Cardiac muscle cell (in vitro differentiated cells and primary cell): ENCODE measurements around the gene SLC39A5. TPM values are rescaled to one million over a fixed set of nuclear protein-coding genes. Genes with fewer than 3 reads are reported as not detected.
"Not testable (repeated sequence)": the region's sequence is repeated elsewhere in the genome, so short reads cannot be mapped to it uniquely, and the experiment has no call there.

Experiments
- DNase-seq, 2 donors: peaks; one replicate each; pipeline versions ENCODE4 v3.0.0 to v3.0.0-alpha.2; 2010 to 2017; ENCODE audit warnings: low read depth in 1 of 2, low spot score in 1 of 2
- H3K27ac ChIP-seq: fragments of 200-600 bp; sonication (generic); 2 replicates; pipeline ENCODE4 v1.5.1; 2016
- H3K27me3 ChIP-seq: fragments of 200-600 bp; sonication (generic); 2 replicates; pipeline ENCODE4 v1.6.0; 2016; ENCODE audit warnings: control low read depth
- H3K36me3 ChIP-seq: fragments of 200-600 bp; sonication (generic); 2 replicates; pipeline ENCODE4 v1.5.1; 2016; ENCODE audit warnings: control low read depth
- H3K4me1 ChIP-seq: fragments of 200-600 bp; sonication (generic); 2 replicates; pipeline ENCODE4 v1.8.1; 2017; ENCODE audit warnings: low read depth, mild to moderate bottlenecking, mixed run types
- H3K4me3 ChIP-seq: fragments of 200-600 bp; sonication (generic); 2 replicates; pipeline ENCODE4 v1.5.1; 2016; ENCODE audit warnings: mild to moderate bottlenecking
- H3K9me3 ChIP-seq: fragments of 200-600 bp; sonication (generic); 2 replicates; pipeline ENCODE4 v1.5.1; 2017; ENCODE audit warnings: low read depth, mild to moderate bottlenecking, control low read depth
- polyA plus RNA-seq: library from polyadenylated mRNA; unstranded; fragments of >200 nt; fragmentation: Nextera tagmentation; extraction: Ambion mirVana; gene quantifications from 2 replicates; pipeline ENCODE4 v1.2.1, GENCODE V29; 2016
- total RNA-seq: library from RNA; depleted of rRNA; stranded (reverse); fragments of >200 nt; gene quantifications from 2 replicates; pipeline ENCODE4 v1.2.3, GENCODE V29; 2016
- TF ChIP-seq, protein P1 (sequence below): IDR thresholded peaks from 2 replicates; pipeline ENCODE4 v1.5.1; 2012; ENCODE audit warnings: low read depth, mild to moderate bottlenecking, low read length

SLC39A5 gene
- total and polyA plus RNA-seq, 2 experiments from 2014 or later: 1.0 TPM; not detected in 1

DNA sequence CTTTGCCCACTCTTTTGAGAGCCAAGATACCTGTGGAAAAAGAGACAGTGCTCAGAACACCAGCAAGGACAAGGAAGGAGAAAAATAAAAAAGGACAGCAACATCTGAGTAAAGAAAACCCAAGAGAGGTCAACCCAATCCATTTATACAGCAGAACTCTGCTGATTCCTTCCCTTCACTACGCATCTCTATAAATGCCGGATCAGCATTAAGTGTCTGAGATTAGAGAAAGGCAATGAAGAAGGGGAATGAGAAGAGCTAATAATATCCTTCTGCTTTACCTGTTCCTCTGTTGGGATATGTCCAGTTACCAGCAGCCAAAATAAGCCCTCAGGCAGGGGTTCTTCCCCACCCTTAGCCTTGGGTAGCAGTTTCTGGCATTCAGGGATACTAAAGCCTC lies 52.7 kb downstream of the SLC39A5 start:
- TF ChIP-seq, protein P1, sequence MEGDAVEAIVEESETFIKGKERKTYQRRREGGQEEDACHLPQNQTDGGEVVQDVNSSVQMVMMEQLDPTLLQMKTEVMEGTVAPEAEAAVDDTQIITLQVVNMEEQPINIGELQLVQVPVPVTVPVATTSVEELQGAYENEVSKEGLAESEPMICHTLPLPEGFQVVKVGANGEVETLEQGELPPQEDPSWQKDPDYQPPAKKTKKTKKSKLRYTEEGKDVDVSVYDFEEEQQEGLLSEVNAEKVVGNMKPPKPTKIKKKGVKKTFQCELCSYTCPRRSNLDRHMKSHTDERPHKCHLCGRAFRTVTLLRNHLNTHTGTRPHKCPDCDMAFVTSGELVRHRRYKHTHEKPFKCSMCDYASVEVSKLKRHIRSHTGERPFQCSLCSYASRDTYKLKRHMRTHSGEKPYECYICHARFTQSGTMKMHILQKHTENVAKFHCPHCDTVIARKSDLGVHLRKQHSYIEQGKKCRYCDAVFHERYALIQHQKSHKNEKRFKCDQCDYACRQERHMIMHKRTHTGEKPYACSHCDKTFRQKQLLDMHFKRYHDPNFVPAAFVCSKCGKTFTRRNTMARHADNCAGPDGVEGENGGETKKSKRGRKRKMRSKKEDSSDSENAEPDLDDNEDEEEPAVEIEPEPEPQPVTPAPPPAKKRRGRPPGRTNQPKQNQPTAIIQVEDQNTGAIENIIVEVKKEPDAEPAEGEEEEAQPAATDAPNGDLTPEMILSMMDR: no peak
- Histone ChIP-seq H3K27ac (no peak overlapping the region), H3K9me3 (no peaks in the 10 kb centered on the region), H3K36me3 (peaks cover 77% of the 10 kb centered on the region), H3K27me3 (no peaks in the 10 kb centered on the region), H3K4me1 (no peaks in the 10 kb centered on the region), H3K4me3 (no peak overlapping the region)
- DNase-seq: no peak

DNA sequence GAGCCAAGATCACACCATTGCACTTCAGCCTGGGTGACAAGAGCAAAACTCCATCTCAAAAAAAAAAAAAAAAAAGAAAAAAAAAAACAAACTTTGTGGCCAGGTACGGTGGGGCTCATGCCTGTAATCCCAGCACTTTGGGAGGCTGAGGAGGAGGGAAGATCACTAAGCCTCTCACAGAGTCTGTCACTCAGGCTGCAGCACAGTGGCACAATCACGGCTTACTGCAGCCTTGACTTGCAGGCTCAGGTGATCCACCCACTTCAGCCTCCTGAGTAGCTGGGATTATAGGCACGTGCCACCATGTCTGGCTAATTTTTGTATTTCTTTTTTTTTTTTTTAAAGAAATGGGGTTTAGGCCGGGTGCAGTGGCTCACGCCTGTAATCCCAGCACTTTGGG lies 54.4 kb downstream of the SLC39A5 start:
- not testable (repeated sequence) for H3K9me3 ChIP-seq, H3K27ac ChIP-seq, H3K27me3 ChIP-seq, H3K4me3 ChIP-seq, H3K4me1 ChIP-seq, DNase-seq
- H3K36me3 ChIP-seq: peaks cover 67% of the 10 kb centered on the region

DNA sequence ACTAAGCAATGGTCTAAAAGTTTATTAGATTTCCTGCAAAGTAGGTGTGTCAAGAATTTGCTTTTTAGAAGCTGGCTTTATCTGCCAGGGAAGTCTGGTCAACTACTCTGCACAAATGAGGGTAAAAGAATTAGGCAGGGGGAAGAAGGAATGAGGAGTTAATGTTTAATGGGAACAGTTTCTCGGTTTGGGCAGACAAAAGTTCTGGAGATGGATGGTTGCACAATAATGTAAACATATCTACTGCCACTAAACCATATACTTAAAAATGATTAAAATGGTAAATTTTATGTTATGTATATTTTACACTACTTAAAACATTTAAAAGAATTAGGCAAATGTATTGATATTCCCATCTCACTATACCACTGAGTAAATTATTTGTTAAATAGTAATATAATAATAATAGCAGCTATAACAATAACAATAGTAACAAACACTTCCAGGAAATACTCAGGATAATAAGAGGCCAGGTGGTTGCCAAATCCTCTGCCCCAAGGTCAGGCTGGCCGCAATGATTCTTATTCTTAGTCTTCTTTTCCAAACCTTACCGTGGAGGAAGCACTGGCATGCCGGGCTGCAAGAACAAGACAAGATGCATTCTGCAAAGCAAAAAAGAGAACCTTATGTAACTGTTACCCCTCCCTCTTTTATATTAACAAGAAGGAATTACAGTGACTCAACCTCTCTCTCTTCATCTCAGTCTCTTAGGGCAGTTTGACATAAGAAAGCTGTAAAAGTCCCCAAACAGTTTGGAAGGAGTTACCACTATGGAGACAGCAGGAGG lies 56.4 kb downstream of the SLC39A5 start:
- H3K4me1 ChIP-seq: no peaks in the 10 kb centered on the region
- H3K27ac ChIP-seq: peak overlapping the region; percentile 52
- H3K27me3 ChIP-seq: no peaks in the 10 kb centered on the region
- DNase-seq: peak in 1 of 2 donors; percentile 9
- H3K9me3 ChIP-seq: no peaks in the 10 kb centered on the region
- H3K4me3 ChIP-seq: no peak overlapping the region
- H3K36me3 ChIP-seq: peaks cover 55% of the 10 kb centered on the region
- TF ChIP-seq, protein P1: no peak

Other genes starting within 250 kb of the SLC39A5 start
- gene SUOX, start 232.8 kb upstream of the SLC39A5 start, total RNA-seq: 38.2 and 52.4 TPM in 2 replicates
- 45.3 and 59.6 TPM in 2 replicates for gene SUOX, start 232.8 kb upstream of the SLC39A5 start, polyA plus RNA-seq
- gene IKZF4, start 209.0 kb upstream of the SLC39A5 start, total RNA-seq: 9.7 and 11.5 TPM in 2 replicates
- gene IKZF4, start 209.0 kb upstream of the SLC39A5 start, polyA plus RNA-seq: 12.5 and 18.1 TPM in 2 replicates
- gene RPS26, start 188.1 kb upstream of the SLC39A5 start, total RNA-seq: 535 and 1,293 TPM in 2 replicates
- 204 and 252 TPM in 2 replicates for gene RPS26, start 188.1 kb upstream of the SLC39A5 start, polyA plus RNA-seq
- 22.0 and 26.6 TPM in 2 replicates for gene ERBB3, start 149.9 kb upstream of the SLC39A5 start, total RNA-seq
- gene ERBB3, start 149.9 kb upstream of the SLC39A5 start, polyA plus RNA-seq: 10.5 and 21.0 TPM in 2 replicates
- gene PA2G4, start 125.5 kb upstream of the SLC39A5 start, total RNA-seq: 166 and 235 TPM in 2 replicates
- 132 and 189 TPM in 2 replicates for gene PA2G4, start 125.5 kb upstream of the SLC39A5 start, polyA plus RNA-seq
- gene RPL41, start 113.4 kb upstream of the SLC39A5 start, total RNA-seq: 1,416 and 2,307 TPM in 2 replicates
- 2,144 and 2,427 TPM in 2 replicates for gene RPL41, start 113.4 kb upstream of the SLC39A5 start, polyA plus RNA-seq
- 5.4 and 7.5 TPM in 2 replicates for gene ZC3H10, start 111.8 kb upstream of the SLC39A5 start, total RNA-seq
- 7.2 and 10.6 TPM in 2 replicates for gene ZC3H10, start 111.8 kb upstream of the SLC39A5 start, polyA plus RNA-seq
- gene ESYT1, start 101.8 kb upstream of the SLC39A5 start, total RNA-seq: 103 and 107 TPM in 2 replicates
- gene ESYT1, start 101.8 kb upstream of the SLC39A5 start, polyA plus RNA-seq: 52.0 and 70.6 TPM in 2 replicates
- 218 and 293 TPM in 2 replicates for gene MYL6B, start 77.5 kb upstream of the SLC39A5 start, total RNA-seq
- gene MYL6B, start 77.5 kb upstream of the SLC39A5 start, polyA plus RNA-seq: 142 and 203 TPM in 2 replicates
- gene MYL6, start 71.7 kb upstream of the SLC39A5 start, total RNA-seq: 2,618 and 4,325 TPM in 2 replicates
- gene MYL6, start 71.7 kb upstream of the SLC39A5 start, polyA plus RNA-seq: 3,866 and 6,680 TPM in 2 replicates
- gene SMARCC2, start 40.6 kb upstream of the SLC39A5 start, total RNA-seq: 69.7 and 94.2 TPM in 2 replicates
- 79.6 and 104 TPM in 2 replicates for gene SMARCC2, start 40.6 kb upstream of the SLC39A5 start, polyA plus RNA-seq
- gene RNF41, start 8.1 kb upstream of the SLC39A5 start, total RNA-seq: 37.2 and 55.7 TPM in 2 replicates
- gene RNF41, start 8.1 kb upstream of the SLC39A5 start, polyA plus RNA-seq: 17.3 and 21.1 TPM in 2 replicates
- 14.8 and 32.0 TPM in 2 replicates for gene NABP2, start 5.7 kb upstream of the SLC39A5 start, total RNA-seq
- 6.8 and 10.7 TPM in 2 replicates for gene NABP2, start 5.7 kb upstream of the SLC39A5 start, polyA plus RNA-seq
- gene ANKRD52, start 28.3 kb downstream of the SLC39A5 start, total RNA-seq: 18.0 and 19.3 TPM in 2 replicates
- gene ANKRD52, start 28.3 kb downstream of the SLC39A5 start, polyA plus RNA-seq: 34.9 and 37.7 TPM in 2 replicates
- gene COQ10A, start 36.9 kb downstream of the SLC39A5 start, total RNA-seq: 40.3 and 53.6 TPM in 2 replicates
- 65.6 and 67.2 TPM in 2 replicates for gene COQ10A, start 36.9 kb downstream of the SLC39A5 start, polyA plus RNA-seq
- gene CS, start 70.3 kb downstream of the SLC39A5 start, total RNA-seq: 280 and 360 TPM in 2 replicates
- gene CS, start 70.3 kb downstream of the SLC39A5 start, polyA plus RNA-seq: 243 and 289 TPM in 2 replicates
- 85.3 and 107 TPM in 2 replicates for gene CNPY2, start 85.9 kb downstream of the SLC39A5 start, total RNA-seq
- gene CNPY2, start 85.9 kb downstream of the SLC39A5 start, polyA plus RNA-seq: 245 and 302 TPM in 2 replicates
- 52.6 and 63.1 TPM in 2 replicates for gene PAN2, start 103.9 kb downstream of the SLC39A5 start, total RNA-seq
- gene PAN2, start 103.9 kb downstream of the SLC39A5 start, polyA plus RNA-seq: 72.7 and 76.0 TPM in 2 replicates
- gene IL23A, start 108.8 kb downstream of the SLC39A5 start, total RNA-seq: 0.63 TPM in 1 of 2 replicates, not detected in the other
- 0.52 TPM in 1 of 2 replicates, not detected in the other for gene IL23A, start 108.8 kb downstream of the SLC39A5 start, polyA plus RNA-seq
- gene STAT2, start 130.1 kb downstream of the SLC39A5 start, total RNA-seq: 59.4 and 78.7 TPM in 2 replicates
- 56.2 and 78.5 TPM in 2 replicates for gene STAT2, start 130.1 kb downstream of the SLC39A5 start, polyA plus RNA-seq
- gene APOF, start 132.8 kb downstream of the SLC39A5 start, total RNA-seq: not detected in 2 replicates
- gene APOF, start 132.8 kb downstream of the SLC39A5 start, polyA plus RNA-seq: not detected in 2 replicates
- 12.8 and 19.6 TPM in 2 replicates for gene TIMELESS, start 219.4 kb downstream of the SLC39A5 start, total RNA-seq
- gene TIMELESS, start 219.4 kb downstream of the SLC39A5 start, polyA plus RNA-seq: 22.7 and 28.5 TPM in 2 replicates
- gene MIP, start 224.6 kb downstream of the SLC39A5 start, total RNA-seq: not detected in 2 replicates
- 0.29 and 1.4 TPM in 2 replicates for gene MIP, start 224.6 kb downstream of the SLC39A5 start, polyA plus RNA-seq
- gene SPRYD4, start 238.5 kb downstream of the SLC39A5 start, total RNA-seq: 3.6 and 4.9 TPM in 2 replicates
- gene SPRYD4, start 238.5 kb downstream of the SLC39A5 start, polyA plus RNA-seq: 4.4 and 5.3 TPM in 2 replicates